OCI-LY7 (cell line): ENCODE results near the gene CXCL11. TPM values are rescaled to one million over a fixed set of nuclear protein-coding genes. Genes with fewer than 3 reads are reported as not detected.

Experiments used
- BruUV-seq: library from RNA; stranded (reverse); fragments of 400-500 nt; replicated peaks from 2 replicates; lab custom pipeline; 2021; lab: Mats Ljungman, UMichigan
- CTCF ChIA-PET: fragments of 300-600 bp; sonication (Branson Sonifier 250); formaldehyde crosslinking; loops from one replicate; lab custom pipeline; 2022; ENCODE audit warnings: antibody characterized with exemption; ENCODE audit not compliant: unreplicated experiment; lab: Charles Lee
- POLR2A ChIA-PET: fragments of 300-600 bp; sonication (Branson Sonifier 250); formaldehyde crosslinking; loops from one replicate; lab custom pipeline; 2022; ENCODE audit warnings: antibody characterized with exemption; lab: Charles Lee
- DNase-seq: peaks from one replicate; pipeline ENCODE4 v3.0.0-alpha.2; 2015; ENCODE audit warnings: low spot score
- H2AFZ ChIP-seq: fragments of 200-600 bp; sonication (generic), shearing (Covaris generic); 2 replicates; pipeline ENCODE4 v1.6.1; 2014; ENCODE audit warnings: mild to moderate bottlenecking, antibody characterized with exemption, low read length, moderate library complexity
- H3K27ac ChIP-seq: fragments of 200-600 bp; sonication (generic); 2 replicates; pipeline ENCODE4 v1.5.1; 2014; ENCODE audit warnings: mixed run types, low read depth, mild to moderate bottlenecking, moderate library complexity, low read length, inconsistent platforms; ENCODE audit not compliant: poor library complexity, severe bottlenecking
- H3K36me3 ChIP-seq: fragments of 200-600 bp; sonication (generic); 2 replicates; pipeline ENCODE4 v1.6.1; 2014; ENCODE audit warnings: mild to moderate bottlenecking, antibody characterized with exemption, low read length, moderate library complexity, mixed read lengths; ENCODE audit not compliant: insufficient read depth
- H3K4me1 ChIP-seq: fragments of 200-600 bp; sonication (generic); 2 replicates; pipeline ENCODE4 v1.5.1; 2014; ENCODE audit warnings: mild to moderate bottlenecking, low read length; ENCODE audit not compliant: insufficient read depth, poor library complexity, severe bottlenecking
- H3K4me2 ChIP-seq: fragments of 200-600 bp; sonication (generic); 2 replicates; pipeline ENCODE4 v1.6.1; 2014; ENCODE audit warnings: mild to moderate bottlenecking, low read length
- H3K4me3 ChIP-seq: fragments of 200-600 bp; sonication (generic); 2 replicates; pipeline ENCODE4 v1.5.1; 2014; ENCODE audit warnings: mild to moderate bottlenecking, low read depth, low read length; ENCODE audit not compliant: poor library complexity, severe bottlenecking
- H3K79me2 ChIP-seq: fragments of 200-600 bp; sonication (generic); 2 replicates; pipeline ENCODE4 v1.6.1; 2016; ENCODE audit warnings: low read depth, mild to moderate bottlenecking, low read length, moderate library complexity, mixed read lengths; ENCODE audit not compliant: insufficient read depth
- H3K9me2 ChIP-seq: fragments of 200-600 bp; sonication (generic); 2 replicates; pipeline ENCODE4 v1.6.1; 2016; ENCODE audit warnings: mild to moderate bottlenecking, low read length, mixed read lengths; ENCODE audit not compliant: insufficient read depth
- H3K9me3 ChIP-seq: fragments of 200-600 bp; sonication (generic); 2 replicates; pipeline ENCODE4 v1.6.1; 2014; ENCODE audit warnings: mild to moderate bottlenecking, mixed run types, low read length, mixed read lengths
- H4K20me1 ChIP-seq: fragments of 200-600 bp; sonication (generic); 2 replicates; pipeline ENCODE4 v1.6.1; 2014; ENCODE audit warnings: mild to moderate bottlenecking, antibody characterized with exemption, low read length, moderate library complexity, mixed read lengths; ENCODE audit not compliant: insufficient read depth
- CTCF ChIP-seq: fragments of 200-600 bp; sonication (generic); conservative IDR thresholded peaks from 2 replicates; pipeline ENCODE4 v1.5.1; 2014; ENCODE audit warnings: mild to moderate bottlenecking, antibody characterized with exemption, low read length, moderate library complexity, mixed read lengths
- EZH2phosphoT487 ChIP-seq: fragments of 200-600 bp; sonication (generic); IDR thresholded peaks from 2 replicates; pipeline ENCODE4 v1.6.1; 2018; ENCODE audit warnings: low read depth, borderline replicate concordance, mild to moderate bottlenecking, mixed run types, antibody characterized with exemption, low read length, moderate library complexity, mixed read lengths
- intact Hi-C: fragments of 100-400 bp; cut with micrococcal nuclease; formaldehyde crosslinking; loops from one replicate; pipeline ENCODE4 v1.10.0; 2022; ENCODE audit not compliant: unreplicated experiment
- total RNA-seq, 2 experiments: library from RNA; depleted of rRNA in 1 of 2; stranded (reverse); fragments of >200 nt in 1 of 2; shearing (Covaris generic) in 1 of 2; gene quantifications; 2 replicates each; pipeline ENCODE4 v1.2.3, GENCODE V29; 2014 to 2022

The CXCL11 gene
- total RNA-seq, 2 experiments from 2014 or later, result 0.40 TPM; not detected in 1

DNA sequence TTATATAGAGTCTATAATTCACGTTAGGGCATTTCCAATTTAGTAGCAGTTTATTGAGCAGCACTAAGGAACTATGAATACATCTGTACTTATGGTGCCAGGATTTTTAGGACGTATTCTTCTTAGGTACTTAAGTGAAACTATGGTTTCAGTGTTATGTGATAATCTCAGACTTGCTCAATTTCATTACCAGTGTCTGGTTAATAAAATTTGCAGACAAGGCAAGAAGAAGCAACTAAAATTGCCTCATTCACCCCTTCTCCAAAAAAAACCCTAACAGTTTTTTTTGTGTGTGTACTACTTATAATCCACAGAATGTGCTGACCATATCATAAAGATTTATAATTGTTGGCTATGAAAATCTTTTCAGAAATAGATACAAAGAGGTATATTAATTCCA lies 6.6 kb downstream of the CXCL11 start:
- ChIA-PET POLR2A (no interaction called here), CTCF (no interaction called here)
- Histone ChIP-seq H3K4me3 (no peak overlapping the region), H3K27ac (no peak overlapping the region), H3K4me1 (no peaks in the 10 kb centered on the region), H3K9me3 (no peaks in the 10 kb centered on the region), H3K79me2 (no peaks in the 10 kb centered on the region), H3K4me2 (no peak overlapping the region), H3K9me2 (no peaks in the 10 kb centered on the region), H4K20me1 (no peaks in the 10 kb centered on the region), H2AFZ (no peak overlapping the region), H3K36me3 (no peaks in the 10 kb centered on the region)
- intact Hi-C loops, result no loop called here
- no peak for DNase-seq
- no TSS peak for BruUV-seq
- no peak for TF ChIP-seq CTCF
- no peak for TF ChIP-seq EZH2phosphoT487

DNA sequence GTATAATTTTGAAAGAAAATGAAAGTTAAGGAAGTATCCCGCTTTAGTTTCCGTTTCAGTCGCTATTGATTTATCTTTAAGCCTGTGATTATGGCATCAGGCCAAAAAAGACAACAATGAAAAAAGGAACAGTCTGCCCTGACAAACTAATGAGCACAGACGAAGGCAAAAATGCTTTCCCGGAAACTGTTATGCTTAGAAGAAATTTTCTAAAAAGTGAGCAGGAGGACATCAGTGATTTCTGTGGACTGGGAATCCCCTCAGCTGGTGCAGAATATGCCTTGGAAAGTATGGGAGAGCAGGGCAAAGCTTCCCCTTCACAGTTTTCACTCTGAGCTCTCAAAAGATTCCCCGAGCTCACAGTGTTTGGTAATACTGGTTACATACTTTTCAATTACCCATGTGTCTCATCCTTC lies 7.5 kb downstream of the CXCL11 start:
- CTCF ChIA-PET, result no interaction called here
- no peak for TF ChIP-seq CTCF
- no peak for TF ChIP-seq EZH2phosphoT487
- POLR2A ChIA-PET, result no interaction called here
- H3K9me3 ChIP-seq, result no peaks in the 10 kb centered on the region
- H3K4me2 ChIP-seq, result no peak overlapping the region
- no peaks in the 10 kb centered on the region for H3K36me3 ChIP-seq
- no peaks in the 10 kb centered on the region for H3K9me2 ChIP-seq
- H3K79me2 ChIP-seq, result no peaks in the 10 kb centered on the region
- no peak overlapping the region for H3K4me3 ChIP-seq
- intact Hi-C loops, result no loop called here
- no peak overlapping the region for H2AFZ ChIP-seq
- no TSS peak for BruUV-seq
- H3K27ac ChIP-seq, result no peak overlapping the region
- no peak for DNase-seq
- H3K4me1 ChIP-seq, result no peaks in the 10 kb centered on the region
- H4K20me1 ChIP-seq, result no peaks in the 10 kb centered on the region

GRCh38 chr4:76024065-76024464 lies 11.8 kb downstream of the CXCL11 start:
- H2AFZ ChIP-seq, result no peak overlapping the region
- H3K79me2 ChIP-seq, result no peaks in the 10 kb centered on the region
- no peak overlapping the region for H3K4me3 ChIP-seq
- CTCF ChIA-PET, result no interaction called here
- TF ChIP-seq EZH2phosphoT487 (no peak), CTCF (no peak)
- H3K4me1 ChIP-seq, result no peaks in the 10 kb centered on the region
- no peaks in the 10 kb centered on the region for H3K9me3 ChIP-seq
- H3K9me2 ChIP-seq, result no peaks in the 10 kb centered on the region
- POLR2A ChIA-PET, result interaction anchor here (0.5 kb wide), 1 partner anchor 8 kb away, joined by 7 read pairs; no protein-coding TSS in a partner anchor
- no peak overlapping the region for H3K27ac ChIP-seq
- intact Hi-C loops, result no loop called here
- H3K36me3 ChIP-seq, result no peaks in the 10 kb centered on the region
- BruUV-seq, result no TSS peak
- H3K4me2 ChIP-seq, result no peak overlapping the region
- no peak for DNase-seq
- H4K20me1 ChIP-seq, result no peaks in the 10 kb centered on the region
